AG09309 (cell line): ENCODE measurements around the gene LRRC3.

Experiments used
- DNase-seq: peaks from one replicate; pipeline ENCODE4 v3.0.0-alpha.2; 2010; ENCODE audit warnings: low read depth
- H3K4me3 ChIP-seq: 2 replicates; pipeline ENCODE4 v1.5.1; 2011; ENCODE audit warnings: mild to moderate bottlenecking, low read depth, low read length, moderate library complexity; ENCODE audit not compliant: control insufficient read depth
- CTCF ChIP-seq: IDR thresholded peaks from 2 replicates; pipeline ENCODE4 v1.5.1; 2011; ENCODE audit warnings: mild to moderate bottlenecking, low read depth, low read length, inconsistent platforms; ENCODE audit not compliant: insufficient read depth, control insufficient read depth; ENCODE audit errors: missing control alignments

The LRRC3 gene, protein sequence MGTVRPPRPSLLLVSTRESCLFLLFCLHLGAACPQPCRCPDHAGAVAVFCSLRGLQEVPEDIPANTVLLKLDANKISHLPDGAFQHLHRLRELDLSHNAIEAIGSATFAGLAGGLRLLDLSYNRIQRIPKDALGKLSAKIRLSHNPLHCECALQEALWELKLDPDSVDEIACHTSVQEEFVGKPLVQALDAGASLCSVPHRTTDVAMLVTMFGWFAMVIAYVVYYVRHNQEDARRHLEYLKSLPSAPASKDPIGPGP

GRCh38 chr21:44454747-44455523, at the start of gene LRRC3:
LRRC3 (plus strand) TSS chr21:44455510; CDS start chr21:44456645, 1,135 bp downstream.
- TF ChIP-seq CTCF: no peak
- H3K4me3 ChIP-seq: peak within 1 kb of the TSS; percentile 37
- no peak for DNase-seq

- no peak overlapping the region for H3K4me3 ChIP-seq
- DNase-seq: peak; percentile 10
- TF ChIP-seq CTCF: no peak
Measured at GRCh38 chr21:44405948-44406872, 49.1 kb upstream of the LRRC3 start.

DNA sequence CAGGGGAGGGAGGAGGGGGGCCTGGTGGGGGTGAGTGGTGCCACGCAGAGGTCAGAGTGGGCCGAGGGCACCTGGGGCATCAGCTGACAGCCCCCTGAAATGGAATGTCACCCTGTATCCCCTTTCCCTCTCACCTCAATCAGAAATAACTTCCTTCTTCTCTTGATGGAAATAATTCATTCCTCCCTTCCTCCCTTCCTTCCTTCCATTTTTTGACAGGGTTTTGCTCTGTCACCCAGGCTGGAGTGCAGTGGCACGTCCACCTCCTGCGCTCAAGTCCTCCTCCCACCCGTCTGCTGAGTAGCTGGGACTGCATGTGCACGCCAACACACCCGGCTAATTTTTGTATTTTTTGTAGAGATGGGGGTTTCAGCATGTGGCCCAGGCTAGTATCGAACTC, 48.4 kb upstream of the LRRC3 start:
- TF ChIP-seq CTCF: no peak

DNA sequence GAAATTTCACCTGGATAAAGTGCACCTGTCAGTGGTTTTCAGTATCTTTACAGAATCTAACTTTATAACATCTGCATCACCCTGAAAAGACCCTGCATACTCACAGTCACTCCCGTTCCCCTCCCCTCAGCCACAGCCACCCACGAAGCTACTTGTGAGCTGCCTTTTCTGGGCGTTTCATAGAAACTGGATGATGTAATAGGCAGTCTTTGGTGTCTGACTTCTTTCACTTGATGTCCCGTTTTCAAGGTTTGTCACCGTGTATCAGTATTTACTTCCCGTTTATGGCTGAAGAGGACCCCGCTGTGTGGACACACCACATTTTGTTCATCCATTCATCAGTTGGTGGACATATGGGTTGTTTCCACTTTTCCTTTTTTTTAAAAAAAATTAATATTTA, 47.8 kb upstream of the LRRC3 start:
- no peak for TF ChIP-seq CTCF
- no peak for DNase-seq
- no peak overlapping the region for H3K4me3 ChIP-seq

More for the DNA sequence above, 48.4 kb upstream of the LRRC3 start:
- no peak overlapping the region for H3K4me3 ChIP-seq
- DNase-seq: no peak

GRCh38 chr21:44408226-44408625, 47.1 kb upstream of the LRRC3 start:
- H3K4me3 ChIP-seq: no peak overlapping the region
- DNase-seq: no peak
- TF ChIP-seq CTCF: no peak

DNA sequence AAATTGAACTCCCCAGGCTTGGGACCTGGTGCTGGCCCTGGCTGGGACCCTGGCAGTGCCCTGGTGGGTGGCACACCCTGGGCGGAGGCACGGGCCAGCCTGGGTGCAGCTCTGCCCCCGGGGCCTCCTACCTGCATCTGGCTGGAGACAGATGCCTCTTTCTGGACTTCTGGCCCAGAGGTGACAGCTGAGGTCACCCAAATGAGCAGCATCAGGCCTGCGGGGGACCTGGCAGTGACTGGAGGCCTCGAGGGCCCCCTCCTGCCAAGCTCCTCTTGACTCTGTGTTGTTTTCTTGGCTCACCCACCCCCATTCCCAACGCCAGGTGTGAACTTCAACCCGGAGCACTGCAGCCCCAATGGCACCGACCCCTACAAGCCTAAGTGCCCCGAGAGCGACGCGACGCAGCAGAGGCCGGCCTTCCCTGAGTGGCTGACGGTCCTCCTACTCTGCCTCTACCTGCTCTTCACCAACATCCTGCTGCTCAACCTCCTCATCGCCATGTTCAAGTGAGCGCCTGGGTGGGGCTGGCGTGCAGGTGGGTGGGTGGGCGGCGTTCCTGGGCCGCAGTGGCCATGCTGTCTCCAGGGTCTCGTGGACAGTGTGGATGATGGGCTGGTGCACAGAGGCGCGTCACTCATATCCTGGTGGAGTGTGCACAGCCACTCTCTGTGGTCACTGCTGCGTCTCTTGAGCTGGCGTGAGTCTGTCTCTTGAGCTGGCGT, 41.6 kb upstream of the LRRC3 start:
- no peak for DNase-seq
- no peak overlapping the region for H3K4me3 ChIP-seq
- TF ChIP-seq CTCF: no peak
